NCI-H1930 (cell line): Measurements from ENCODE around the gene DUSP9.
"Not testable (repeated sequence)": the region's sequence is repeated elsewhere in the genome, so short reads cannot be mapped to it uniquely, and the experiment has no call there.

Source experiments
- DNase-seq, 2 experiments: peaks; one replicate each; lab custom pipeline; 2025; lab: John Stamatoyannopoulos, UW

Gene DUSP9

GRCh38 chrX:153672531-153673427 lies 25.8 kb downstream of the DUSP9 start:
- no peak for DNase-seq

- no peak for DNase-seq
Observed at GRCh38 chrX:153673428-153674218, 26.6 kb downstream of the DUSP9 start, which contains the start of gene PNCK. Gene PNCK (minus strand): TSS chrX:153673813. CDS start chrX:153673076, 737 bp downstream.

- DNase-seq: no peak
Observed at GRCh38 chrX:153674219-153674851, 27.3 kb downstream of the DUSP9 start.

DNA sequence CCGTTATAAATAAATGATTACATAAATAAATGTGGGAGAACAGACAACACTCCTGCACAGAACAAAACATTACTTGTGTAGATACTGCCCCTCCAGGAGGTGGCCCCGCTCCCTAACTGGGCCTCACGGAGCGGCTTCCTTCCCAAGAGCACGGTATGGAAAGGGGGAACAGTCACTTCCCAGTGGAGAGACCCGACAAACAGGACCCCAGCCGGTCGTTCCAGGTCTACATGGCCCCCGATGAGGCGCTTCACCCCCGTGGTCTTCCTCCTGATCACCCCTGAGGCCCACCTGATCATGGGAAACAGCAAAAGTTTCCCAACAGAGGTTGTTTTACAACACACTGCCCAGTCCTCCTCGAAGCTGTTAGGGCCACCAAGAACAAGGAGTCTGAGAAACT lies 34.2 kb downstream of the DUSP9 start:
- no peak for DNase-seq

DNA sequence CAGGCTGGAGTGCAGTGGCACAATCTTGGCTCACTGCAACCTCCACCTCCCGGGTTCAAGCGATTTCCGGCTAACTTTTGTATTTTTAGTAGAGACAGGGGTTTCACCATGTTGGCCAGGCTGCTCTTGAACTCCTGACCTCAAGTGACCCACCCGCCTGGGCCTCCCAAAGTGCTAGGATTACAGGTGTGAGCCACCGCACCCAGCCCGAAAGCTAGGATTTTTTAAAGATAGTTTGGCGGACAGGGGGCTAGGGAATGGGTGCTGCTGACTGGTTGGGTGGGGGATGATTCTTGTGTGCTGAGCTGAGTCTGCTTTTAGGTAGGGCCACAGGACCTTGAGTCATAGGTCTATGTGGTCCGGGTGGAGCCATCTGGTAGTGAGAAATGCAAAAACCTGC lies 36.5 kb downstream of the DUSP9 start:
- not testable (repeated sequence) for DNase-seq

GRCh38 chrX:153684467-153685155 lies 37.6 kb downstream of the DUSP9 start:
- no peak for DNase-seq

- no peak for DNase-seq
Observed at GRCh38 chrX:153685156-153685536, 38.1 kb downstream of the DUSP9 start.

- no peak for DNase-seq
Observed at GRCh38 chrX:153685751-153686696, 39.0 kb downstream of the DUSP9 start.

- DNase-seq: no peak
Observed at GRCh38 chrX:153686711-153687110, 39.7 kb downstream of the DUSP9 start.

DNA sequence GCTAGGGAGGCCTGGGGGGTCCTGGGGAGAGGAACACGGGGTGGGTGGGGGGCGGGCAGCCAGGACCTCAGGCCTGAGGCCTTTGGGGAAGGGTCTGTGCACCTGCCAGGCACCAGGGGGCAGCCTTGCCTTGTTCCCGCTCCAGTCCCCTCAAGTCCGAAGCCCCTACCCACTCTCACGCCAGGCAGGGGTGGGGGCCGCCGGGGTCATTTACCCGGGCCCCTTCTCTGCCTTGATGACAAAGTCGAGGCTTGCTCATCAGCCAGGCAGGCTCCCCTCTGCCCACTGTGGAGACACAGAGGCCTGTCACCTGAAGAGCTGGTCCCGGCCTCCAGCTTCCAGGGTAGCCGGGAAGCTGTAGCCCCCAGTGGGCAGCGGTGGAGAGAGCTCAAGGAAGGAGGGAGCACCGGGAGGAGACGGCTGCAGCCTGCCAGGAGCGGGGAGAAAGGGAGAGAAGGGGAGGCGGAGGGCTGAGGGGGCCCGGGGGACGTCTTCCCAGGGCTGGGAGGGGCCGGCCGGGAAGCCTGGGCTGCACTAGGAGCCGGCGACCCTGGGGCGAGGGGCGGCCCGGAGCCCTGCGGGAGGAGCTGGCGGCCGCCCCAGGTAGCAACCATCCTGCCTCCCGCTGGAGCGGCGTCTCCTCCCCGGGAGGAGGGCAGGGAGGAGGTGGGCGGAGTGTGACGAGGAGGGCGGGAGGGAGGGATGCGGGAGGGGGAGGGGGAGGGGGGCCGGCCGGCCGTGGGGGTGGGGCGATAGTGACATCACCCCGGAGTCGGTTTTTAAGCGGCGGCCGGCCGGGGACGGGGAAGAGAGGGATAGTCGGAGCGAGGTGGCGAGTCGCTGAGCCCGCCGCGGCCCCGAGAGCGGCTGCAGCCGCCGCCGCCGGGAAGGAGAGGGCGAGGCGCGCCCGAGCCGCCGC lies 40.4 kb downstream of the DUSP9 start, which contains the start of gene SLC6A8:
SLC6A8 (plus strand) TSS at position 806 of the 919 bp plus-strand sequence. CDS start 649 bp downstream, outside the sequence.
- peak; percentile 37 to 63 for DNase-seq

DNA sequence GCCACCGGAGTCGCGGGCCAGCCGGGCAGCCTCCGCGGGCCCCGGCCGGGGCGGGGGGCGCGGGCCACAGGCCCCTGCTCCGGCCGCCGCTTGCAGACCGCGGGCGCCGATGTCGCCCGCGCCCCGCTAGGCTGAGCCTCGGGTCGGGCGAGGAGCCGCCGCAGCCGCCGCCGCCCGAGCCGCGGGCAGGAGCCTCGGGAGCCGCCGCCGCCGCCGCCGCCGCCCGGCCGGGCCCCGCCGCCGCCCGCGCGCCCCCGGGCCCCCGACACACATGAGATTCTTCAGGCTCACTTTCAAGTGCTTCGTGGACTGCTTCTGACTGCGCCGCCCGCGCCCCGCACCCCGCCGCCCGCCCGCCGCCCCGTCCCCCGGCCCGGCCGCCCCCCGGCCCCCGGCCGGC lies 41.1 kb downstream of the DUSP9 start:
- DNase-seq: no peak

DNA sequence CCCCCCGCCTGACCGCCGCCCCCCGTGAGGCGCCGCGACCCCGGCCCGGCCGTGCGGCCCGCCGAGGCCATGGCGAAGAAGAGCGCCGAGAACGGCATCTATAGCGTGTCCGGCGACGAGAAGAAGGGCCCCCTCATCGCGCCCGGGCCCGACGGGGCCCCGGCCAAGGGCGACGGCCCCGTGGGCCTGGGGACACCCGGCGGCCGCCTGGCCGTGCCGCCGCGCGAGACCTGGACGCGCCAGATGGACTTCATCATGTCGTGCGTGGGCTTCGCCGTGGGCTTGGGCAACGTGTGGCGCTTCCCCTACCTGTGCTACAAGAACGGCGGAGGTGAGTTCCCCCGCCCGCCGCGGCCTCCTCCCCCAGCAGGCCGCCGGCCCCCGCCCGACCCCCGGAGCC lies 41.5 kb downstream of the DUSP9 start:
- no peak for DNase-seq

- no peak for DNase-seq
Observed at GRCh38 chrX:153688911-153689590, 42.0 kb downstream of the DUSP9 start.

GRCh38 chrX:153689654-153690465 lies 42.9 kb downstream of the DUSP9 start:
- no peak for DNase-seq

DNA sequence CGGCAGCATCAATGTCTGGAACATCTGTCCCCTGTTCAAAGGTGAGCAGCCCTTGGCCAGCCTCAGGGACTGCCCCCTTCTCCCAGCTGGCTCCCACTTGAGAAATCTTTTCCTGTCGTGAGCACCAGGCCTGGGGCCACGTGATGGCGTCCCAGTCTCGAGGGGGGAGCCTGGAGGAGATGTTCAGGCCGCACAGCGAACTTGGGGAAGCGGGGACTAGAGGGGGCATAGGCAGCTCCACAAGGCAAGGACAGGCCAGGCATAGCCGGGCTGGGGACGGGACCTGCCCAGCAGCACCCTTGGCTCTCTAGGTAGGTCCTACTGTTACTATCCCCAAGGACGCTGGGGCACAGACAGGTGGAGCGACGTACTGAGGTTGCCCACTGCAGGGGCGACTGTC lies 43.5 kb downstream of the DUSP9 start:
- no peak for DNase-seq

GRCh38 chrX:153691032-153691827 lies 44.2 kb downstream of the DUSP9 start:
- not testable (repeated sequence) for DNase-seq

DNA sequence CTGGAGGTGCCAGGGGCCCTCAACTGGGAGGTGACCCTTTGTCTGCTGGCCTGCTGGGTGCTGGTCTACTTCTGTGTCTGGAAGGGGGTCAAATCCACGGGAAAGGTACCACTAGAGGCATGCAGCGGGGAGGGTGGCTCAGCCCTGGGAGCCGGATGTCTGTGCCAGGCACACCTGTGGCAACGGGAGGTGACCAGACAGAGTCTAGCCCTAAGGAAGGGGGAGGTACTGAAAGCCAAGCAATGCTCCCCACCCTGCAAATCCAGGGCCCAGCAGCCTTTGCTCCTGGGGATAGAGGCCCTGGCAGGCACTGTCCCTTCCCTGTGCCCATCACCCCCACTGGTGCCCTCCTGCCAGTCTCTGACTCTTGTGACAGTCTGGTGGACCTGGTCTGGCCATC lies 45.0 kb downstream of the DUSP9 start:
- DNase-seq: no peak
